Activated CD4-positive, alpha-beta T cell treated with anti-CD3 and anti-CD28 coated beads, Interleukin-2, amount 50 U/mL, for 16 hours (primary cell): ENCODE results near the gene GALNT10.

Experiments used
- DNase-seq: peaks from one replicate; pipeline ENCODE4 v3.0.0-alpha.2; 2020

GALNT10 gene

GRCh38 chr5:154388842-154389241 is 198.3 kb downstream of the GALNT10 start:
- no peak for DNase-seq

GRCh38 chr5:154390096-154390495 is 199.6 kb downstream of the GALNT10 start:
- DNase-seq: no peak

GRCh38 chr5:154390746-154391359 is 200.3 kb downstream of the GALNT10 start:
- DNase-seq: no peak

GRCh38 chr5:154391788-154392187 is 201.3 kb downstream of the GALNT10 start:
- no peak for DNase-seq

GRCh38 chr5:154393850-154394249 is 203.3 kb downstream of the GALNT10 start:
- DNase-seq: no peak

GRCh38 chr5:154394307-154394706 is 203.8 kb downstream of the GALNT10 start:
- DNase-seq: no peak

- no peak for DNase-seq
These were observed 205.0 kb downstream of the GALNT10 start for GRCh38 chr5:154395407-154396106.

- no peak for DNase-seq
These were observed 205.6 kb downstream of the GALNT10 start for GRCh38 chr5:154396128-154396527.

GRCh38 chr5:154397652-154398406 is 207.3 kb downstream of the GALNT10 start:
- no peak for DNase-seq

- DNase-seq: no peak
These were observed 210.1 kb downstream of the GALNT10 start for GRCh38 chr5:154400678-154401077.

- no peak for DNase-seq
These were observed 210.8 kb downstream of the GALNT10 start for GRCh38 chr5:154401355-154401754.

- no peak for DNase-seq
These were observed 211.4 kb downstream of the GALNT10 start for GRCh38 chr5:154401931-154402330.

- no peak for DNase-seq
These were observed 212.1 kb downstream of the GALNT10 start for GRCh38 chr5:154402611-154403010.

- no peak for DNase-seq
These were observed 212.7 kb downstream of the GALNT10 start for GRCh38 chr5:154403234-154403633.

GRCh38 chr5:154403776-154404387 is 213.3 kb downstream of the GALNT10 start:
- no peak for DNase-seq

GRCh38 chr5:154405078-154405792 is 214.7 kb downstream of the GALNT10 start:
- DNase-seq: peak; percentile 78

- DNase-seq: no peak
These were observed 215.7 kb downstream of the GALNT10 start for GRCh38 chr5:154406231-154406630.

- DNase-seq: no peak
These were observed 216.3 kb downstream of the GALNT10 start for GRCh38 chr5:154406826-154407225.

GRCh38 chr5:154408811-154409210 is 218.3 kb downstream of the GALNT10 start:
- DNase-seq: no peak

- DNase-seq: no peak
These were observed 218.8 kb downstream of the GALNT10 start for GRCh38 chr5:154409230-154409840.

- DNase-seq: no peak
These were observed 219.5 kb downstream of the GALNT10 start for GRCh38 chr5:154410008-154410407.

- no peak for DNase-seq
These were observed 220.3 kb downstream of the GALNT10 start for GRCh38 chr5:154410786-154411185.
